Stimulated activated naive CD8-positive, alpha-beta T cell treated with anti-CD3 and anti-CD28 coated beads, Interleukin-15, Interleukin-2, amounts not matched to agents 100 ng/mL and 50 ng/mL, for 24 hours (primary cell): ENCODE data around the gene GPR75.
"Not testable (repeated sequence)": the region's sequence is repeated elsewhere in the genome, so short reads cannot be mapped to it uniquely, and the experiment has no call there.

Experiments
- H3K27ac Mint-ChIP-seq: one replicate; pipeline ENCODE4 v1.8.0; 2021; ENCODE audit warnings: mild to moderate bottlenecking, mixed read lengths
- H3K27me3 Mint-ChIP-seq: one replicate; pipeline ENCODE4 v1.8.0; 2021; ENCODE audit warnings: mixed read lengths
- H3K36me3 Mint-ChIP-seq: one replicate; pipeline ENCODE4 v1.8.0; 2021; ENCODE audit warnings: low read depth, mixed read lengths
- H3K4me1 Mint-ChIP-seq: one replicate; pipeline ENCODE4 v1.8.0; 2021; ENCODE audit warnings: low read depth, mixed read lengths
- H3K4me3 Mint-ChIP-seq: one replicate; pipeline ENCODE4 v1.8.0; 2021; ENCODE audit warnings: mild to moderate bottlenecking, mixed read lengths
- H3K9me3 Mint-ChIP-seq: one replicate; pipeline ENCODE4 v1.8.0; 2021; ENCODE audit warnings: mixed read lengths

The GPR75 gene

DNA sequence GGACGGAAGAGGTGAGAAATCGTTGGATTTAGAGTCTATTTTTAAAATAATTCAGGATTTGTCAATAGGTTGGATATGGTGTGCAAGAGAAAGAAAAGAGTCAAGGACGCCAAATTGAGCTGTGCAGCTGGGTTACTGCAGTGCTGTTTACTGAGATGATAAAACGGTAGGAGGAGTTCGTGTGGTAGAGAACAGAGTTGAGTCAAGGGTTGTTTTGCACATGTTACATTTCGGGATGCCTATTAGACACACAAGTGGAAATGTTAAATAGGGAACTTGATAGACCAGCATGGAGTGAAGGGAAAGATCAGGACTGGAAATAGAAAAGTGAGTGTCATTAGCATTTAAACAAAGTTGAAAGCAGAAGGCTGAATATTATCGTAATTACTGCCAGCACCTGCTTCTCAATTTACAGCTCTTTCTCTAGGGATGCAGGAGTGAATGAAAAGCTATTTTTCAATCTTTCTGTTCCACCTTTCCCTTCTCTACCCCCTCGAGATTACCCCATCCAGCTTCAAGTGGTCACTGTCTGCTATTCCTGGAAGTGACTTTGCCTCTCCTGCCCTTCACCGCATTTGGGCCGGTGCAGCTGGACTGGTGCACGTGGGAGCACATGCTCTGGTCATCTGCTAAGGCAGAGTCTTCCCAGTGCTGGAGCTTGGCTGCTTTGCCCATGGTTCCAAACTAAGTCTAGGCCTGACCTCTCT lies 30.3 kb downstream of the GPR75 start:
- H3K4me3 Mint-ChIP-seq = no peak overlapping the region
- no peak overlapping the region for H3K27ac Mint-ChIP-seq
- no peaks in the 10 kb centered on the region for H3K4me1 Mint-ChIP-seq
- peaks cover 4% of the 10 kb centered on the region for H3K9me3 Mint-ChIP-seq
- peaks cover 23% of the 10 kb centered on the region for H3K36me3 Mint-ChIP-seq
- H3K27me3 Mint-ChIP-seq = no peaks in the 10 kb centered on the region

DNA sequence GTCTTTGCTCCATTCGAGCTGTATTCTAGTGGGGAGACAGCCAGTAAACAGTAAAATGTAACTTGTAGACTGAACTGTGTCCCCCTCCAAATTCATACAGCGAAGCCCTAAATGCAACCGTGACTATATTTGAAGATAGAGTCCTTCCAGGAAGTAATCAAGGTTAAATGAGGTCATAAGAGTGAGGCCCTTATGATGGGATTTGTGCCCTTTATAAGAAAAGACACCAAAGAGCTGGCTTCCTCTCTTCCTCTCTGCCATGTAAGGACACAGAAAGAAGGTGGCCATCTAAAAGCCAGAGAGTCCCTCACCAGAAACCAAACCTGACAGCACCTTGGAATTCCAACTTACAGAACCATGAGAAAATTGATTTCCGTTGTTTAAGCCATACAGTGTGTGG lies 31.4 kb downstream of the GPR75 start:
- Mint-ChIP-seq H3K36me3 (peaks cover 16% of the 10 kb centered on the region), H3K9me3 (peaks cover 4% of the 10 kb centered on the region), H3K27ac (no peak overlapping the region), H3K4me1 (no peaks in the 10 kb centered on the region), H3K4me3 (no peak overlapping the region), H3K27me3 (no peaks in the 10 kb centered on the region)

DNA sequence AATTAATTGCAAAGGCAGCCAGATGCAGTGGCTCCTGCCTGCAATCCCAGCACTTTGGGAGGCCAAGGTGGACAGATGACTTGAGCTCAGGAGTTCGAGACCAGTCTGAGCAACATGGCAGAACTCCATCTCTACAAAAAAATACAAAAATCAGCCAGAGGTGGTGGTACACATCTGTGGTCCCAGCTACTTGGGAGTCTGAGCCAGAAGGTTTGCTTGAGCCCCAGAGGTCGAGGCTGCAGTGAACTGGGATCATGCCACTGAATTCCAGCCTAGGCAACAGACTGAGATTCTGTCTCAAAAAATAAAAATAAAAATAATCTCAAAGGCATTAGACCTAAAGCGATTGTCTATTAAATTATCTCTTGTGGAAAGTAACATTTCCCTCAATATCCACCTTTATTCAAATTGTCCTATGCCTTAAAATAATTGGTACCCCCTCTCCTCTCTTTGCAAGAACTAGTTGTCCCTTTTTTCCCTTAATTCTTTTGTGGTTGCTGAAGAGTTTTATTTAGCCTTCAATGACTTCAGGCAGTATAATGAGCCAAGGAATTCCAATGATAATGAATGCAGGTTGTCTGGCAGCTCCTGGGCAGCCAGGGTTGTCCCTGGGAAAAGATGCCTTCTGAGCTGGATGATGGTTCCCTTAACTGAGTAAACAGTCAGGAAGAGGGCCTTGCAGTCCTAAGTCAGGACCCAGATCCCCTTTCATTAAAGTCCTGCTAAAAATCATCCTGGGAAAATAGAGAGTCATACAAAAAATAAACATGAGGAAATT lies 32.2 kb downstream of the GPR75 start:
- no peaks in the 10 kb centered on the region for H3K4me1 Mint-ChIP-seq
- H3K4me3 Mint-ChIP-seq = no peak overlapping the region
- no peak overlapping the region for H3K27ac Mint-ChIP-seq
- peaks cover 13% of the 10 kb centered on the region for H3K36me3 Mint-ChIP-seq
- H3K9me3 Mint-ChIP-seq = peaks cover 4% of the 10 kb centered on the region
- no peaks in the 10 kb centered on the region for H3K27me3 Mint-ChIP-seq

DNA sequence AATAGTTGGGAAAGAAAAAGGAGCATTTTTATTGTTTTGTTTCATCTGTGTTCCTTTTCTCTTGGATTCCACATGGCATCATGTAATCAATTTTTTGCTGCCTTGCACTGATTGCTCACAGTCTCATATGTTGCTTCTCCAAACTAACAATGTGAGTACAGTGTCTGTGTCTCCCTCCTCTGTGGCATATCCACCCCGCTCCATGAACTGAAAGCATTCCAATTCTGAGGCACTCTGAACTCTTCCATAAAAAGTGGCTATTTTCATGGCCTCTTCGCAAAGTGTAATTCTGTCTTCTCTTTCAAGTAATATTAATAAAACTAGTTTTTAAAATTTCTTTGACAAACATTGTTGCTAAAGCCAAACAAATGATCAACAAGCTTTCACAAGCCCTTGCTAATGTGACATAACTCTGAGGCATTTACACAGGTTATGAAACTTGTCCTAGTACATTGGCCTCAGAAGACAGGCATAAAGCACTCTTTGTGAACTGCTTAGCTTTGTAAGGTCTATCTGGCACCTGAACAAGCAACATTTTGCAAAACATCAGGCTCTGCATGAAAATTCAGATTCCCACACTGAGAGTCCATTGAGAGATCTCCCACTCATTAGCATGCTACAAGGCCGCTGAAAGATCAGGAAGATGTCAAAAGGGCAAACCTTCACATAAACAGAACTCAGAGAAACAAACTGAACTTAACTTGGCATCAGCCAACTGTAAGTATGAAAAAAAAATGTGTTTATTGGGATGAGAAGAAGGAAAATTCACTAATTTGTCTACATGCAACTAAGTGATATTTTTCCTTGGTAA lies 33.0 kb downstream of the GPR75 start:
- H3K27ac Mint-ChIP-seq = no peak overlapping the region
- peaks cover 4% of the 10 kb centered on the region for H3K9me3 Mint-ChIP-seq
- H3K36me3 Mint-ChIP-seq = peaks cover 8% of the 10 kb centered on the region
- no peak overlapping the region for H3K4me3 Mint-ChIP-seq
- H3K27me3 Mint-ChIP-seq = no peaks in the 10 kb centered on the region
- no peaks in the 10 kb centered on the region for H3K4me1 Mint-ChIP-seq

DNA sequence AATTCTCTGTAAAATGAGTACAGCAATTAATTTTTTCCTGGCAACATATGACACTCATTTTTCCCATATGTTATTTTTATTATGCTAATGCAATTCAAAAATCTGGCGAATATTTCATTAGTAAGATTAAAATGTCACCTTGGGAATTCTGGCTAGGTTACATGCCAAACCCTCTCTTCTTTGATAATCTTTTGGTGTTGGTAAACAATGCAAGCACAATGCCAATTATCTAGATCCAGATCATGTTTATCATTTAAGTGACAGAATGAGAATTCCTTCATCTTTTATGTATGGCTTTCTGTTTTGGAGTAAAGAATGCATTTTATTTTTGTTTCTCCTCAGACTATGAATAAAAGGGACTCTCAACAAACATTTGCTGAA lies 33.7 kb downstream of the GPR75 start:
- Mint-ChIP-seq H3K27ac (no peak overlapping the region), H3K27me3 (no peaks in the 10 kb centered on the region), H3K9me3 (peaks cover 4% of the 10 kb centered on the region)

DNA sequence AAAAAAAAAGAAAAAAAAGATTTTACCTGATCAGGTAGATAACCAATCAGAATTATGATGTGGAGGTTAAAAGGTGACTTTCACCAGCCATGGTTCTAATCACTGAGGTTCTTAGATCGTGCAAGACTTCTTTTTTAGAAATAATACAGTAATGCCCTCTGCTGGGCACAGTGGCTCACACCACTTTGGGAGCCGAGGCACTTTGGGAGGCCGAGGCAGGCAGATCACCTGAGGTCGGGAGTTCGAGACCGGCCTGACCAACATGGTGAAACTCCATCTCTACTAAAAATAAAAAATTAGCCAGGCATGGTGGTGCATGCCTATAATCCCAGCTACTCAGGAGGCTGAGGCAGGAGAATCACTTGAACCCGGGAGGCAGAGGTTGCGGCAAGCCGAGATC lies 36.1 kb downstream of the GPR75 start:
- H3K36me3 Mint-ChIP-seq = peaks cover 14% of the 10 kb centered on the region
- H3K27ac Mint-ChIP-seq = not testable (repeated sequence)

More for the DNA sequence above, 33.7 kb downstream of the GPR75 start:
- H3K4me1 Mint-ChIP-seq = no peaks in the 10 kb centered on the region
- H3K4me3 Mint-ChIP-seq = no peak overlapping the region
- H3K36me3 Mint-ChIP-seq = peaks cover 6% of the 10 kb centered on the region

DNA sequence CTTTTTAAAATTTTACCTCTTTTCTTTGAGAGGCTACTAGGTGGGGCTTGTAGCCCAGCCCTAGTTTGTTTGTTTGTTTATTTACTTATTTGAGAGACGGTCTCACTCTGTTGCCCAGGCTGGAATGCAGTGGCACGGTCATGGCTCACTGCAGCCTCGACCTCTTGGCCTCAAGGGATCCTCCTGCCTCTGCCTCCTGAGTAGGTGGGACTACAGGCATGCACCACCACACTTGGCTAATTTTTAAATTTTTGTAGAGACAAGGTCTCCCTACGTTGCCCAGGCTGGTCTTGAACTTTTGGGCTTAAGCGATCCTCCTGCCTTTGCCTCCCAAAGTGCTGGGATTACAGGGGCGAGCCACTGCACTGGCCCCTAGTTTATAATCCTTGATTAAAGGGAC lies 38.0 kb downstream of the GPR75 start:
- no peaks in the 10 kb centered on the region for H3K27me3 Mint-ChIP-seq
- H3K36me3 Mint-ChIP-seq = peaks cover 17% of the 10 kb centered on the region
- H3K4me3 Mint-ChIP-seq = no peak overlapping the region
- H3K4me1 Mint-ChIP-seq = no peaks in the 10 kb centered on the region
- H3K27ac Mint-ChIP-seq = no peak overlapping the region
- no peaks in the 10 kb centered on the region for H3K9me3 Mint-ChIP-seq

More for the DNA sequence above, 36.1 kb downstream of the GPR75 start:
- not testable (repeated sequence) for H3K27me3 Mint-ChIP-seq, H3K9me3 Mint-ChIP-seq, H3K4me1 Mint-ChIP-seq, H3K4me3 Mint-ChIP-seq

DNA sequence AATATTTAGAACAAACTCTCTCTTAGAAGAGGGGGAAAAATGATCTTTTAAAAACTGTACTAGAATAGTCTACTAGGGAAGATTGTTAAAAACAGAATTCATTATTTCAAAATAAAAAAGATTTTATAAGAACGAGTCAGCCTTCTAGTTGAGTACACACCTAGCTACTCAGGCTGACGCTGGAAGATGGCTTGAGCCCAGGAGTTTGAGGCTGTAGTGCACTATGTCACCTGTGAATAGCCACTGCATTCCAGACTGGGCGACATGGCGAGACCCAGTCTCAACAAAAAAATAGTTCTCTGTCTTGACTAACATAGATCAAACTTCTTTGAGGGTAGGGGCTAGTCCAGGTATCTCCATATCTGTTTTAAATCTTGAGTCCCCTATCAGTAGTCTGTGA lies 39.1 kb downstream of the GPR75 start:
- Mint-ChIP-seq H3K27me3 (no peaks in the 10 kb centered on the region), H3K4me3 (no peak overlapping the region), H3K4me1 (no peaks in the 10 kb centered on the region)

DNA sequence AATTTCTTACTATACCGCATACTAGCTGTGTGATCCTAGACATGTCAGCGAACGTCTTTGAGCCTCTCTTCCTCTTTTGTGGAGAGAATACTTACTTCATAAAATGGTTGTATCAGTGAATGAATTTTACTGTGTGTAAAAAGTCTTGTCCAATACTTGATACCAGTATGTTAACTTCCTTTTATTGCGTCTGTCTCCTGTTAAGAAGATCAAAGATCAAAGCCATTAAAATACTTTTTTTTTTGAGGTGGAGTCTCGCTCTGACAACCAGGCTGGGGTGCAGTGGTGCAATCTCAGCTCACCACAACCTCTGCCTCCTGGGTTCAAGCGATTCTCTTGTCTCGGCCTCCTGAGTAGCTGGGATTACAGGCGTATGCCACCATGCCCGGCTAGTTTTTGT lies 39.7 kb downstream of the GPR75 start:
- H3K4me3 Mint-ChIP-seq = no peak overlapping the region
- peaks cover 30% of the 10 kb centered on the region for H3K36me3 Mint-ChIP-seq
- H3K4me1 Mint-ChIP-seq = no peaks in the 10 kb centered on the region
- H3K27me3 Mint-ChIP-seq = no peaks in the 10 kb centered on the region
- H3K27ac Mint-ChIP-seq = no peak overlapping the region
- H3K9me3 Mint-ChIP-seq = no peaks in the 10 kb centered on the region

More for the DNA sequence above, 39.1 kb downstream of the GPR75 start:
- Mint-ChIP-seq H3K27ac (no peak overlapping the region), H3K9me3 (no peaks in the 10 kb centered on the region), H3K36me3 (peaks cover 24% of the 10 kb centered on the region)

DNA sequence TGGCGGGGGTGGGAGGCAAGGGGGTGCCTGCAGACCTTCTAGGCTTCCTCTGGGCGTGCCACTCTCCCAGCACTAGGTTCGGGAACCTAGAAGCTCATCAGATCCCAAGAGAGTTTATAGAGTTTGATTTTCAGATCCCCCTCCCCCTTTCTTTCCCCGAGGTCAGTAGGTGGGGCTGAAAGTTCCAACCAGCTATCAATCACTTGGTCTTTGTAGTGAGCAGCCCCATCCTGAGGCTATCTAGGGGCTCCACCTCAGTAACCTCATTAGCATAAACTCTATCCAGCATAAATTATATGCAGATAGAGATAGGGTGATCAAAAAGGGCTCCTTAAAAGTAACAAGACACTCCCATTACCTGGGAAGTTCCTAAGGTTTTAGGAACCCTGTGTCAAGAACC lies 40.1 kb downstream of the GPR75 start:
- no peak overlapping the region for H3K4me3 Mint-ChIP-seq
- no peak overlapping the region for H3K27ac Mint-ChIP-seq
- no peaks in the 10 kb centered on the region for H3K27me3 Mint-ChIP-seq
- H3K36me3 Mint-ChIP-seq = peaks cover 32% of the 10 kb centered on the region
- no peaks in the 10 kb centered on the region for H3K4me1 Mint-ChIP-seq
- H3K9me3 Mint-ChIP-seq = no peaks in the 10 kb centered on the region

DNA sequence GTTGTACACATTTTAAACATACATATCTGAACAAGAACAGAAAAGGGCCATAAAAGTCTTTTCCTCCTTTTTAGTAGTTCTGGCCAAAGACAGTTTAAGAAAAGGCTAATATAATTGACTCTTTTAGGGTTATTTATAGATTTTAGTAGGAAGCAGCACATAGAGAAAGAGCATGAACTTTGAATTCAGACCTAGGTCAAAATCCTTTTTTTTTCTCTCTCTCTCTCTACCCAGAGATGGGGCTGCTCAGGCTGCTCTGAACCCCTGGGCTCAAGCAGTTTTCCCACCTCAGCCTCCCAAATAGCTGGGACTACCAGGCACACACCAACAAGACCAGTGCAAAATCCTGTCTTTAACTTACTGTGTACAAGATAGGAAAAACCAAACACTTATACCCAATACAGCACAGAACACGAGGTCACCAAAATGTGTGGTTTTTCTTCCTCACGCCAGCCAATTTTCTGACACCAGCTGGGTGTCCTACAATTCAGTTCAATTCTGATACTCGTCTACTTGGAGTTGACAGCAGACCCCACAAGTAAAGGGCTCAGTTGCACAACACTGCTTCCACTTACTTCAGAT lies 40.8 kb downstream of the GPR75 start:
- H3K4me3 Mint-ChIP-seq = no peak overlapping the region

DNA sequence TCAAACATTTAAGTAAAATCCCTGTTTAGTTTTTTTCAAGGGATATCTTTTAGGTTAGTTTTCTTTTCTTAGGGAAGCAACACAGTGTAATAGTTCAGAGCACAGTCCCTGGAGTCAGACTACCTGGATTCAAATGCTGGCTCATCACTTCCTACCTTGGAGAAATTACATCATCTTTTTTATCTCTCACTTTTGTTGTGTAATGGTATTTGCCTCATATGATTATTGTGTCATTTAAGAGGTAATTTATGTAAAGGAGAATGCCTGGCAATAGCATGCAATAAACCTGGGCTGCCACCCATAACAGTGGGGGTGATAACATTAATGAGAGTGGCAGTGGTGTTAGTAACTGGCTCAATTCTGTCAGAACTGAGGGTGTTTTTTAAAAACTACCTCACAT lies 46.6 kb downstream of the GPR75 start:
- Mint-ChIP-seq H3K36me3 (peaks cover 47% of the 10 kb centered on the region), H3K27ac (no peak overlapping the region)

More for the DNA sequence above, 40.8 kb downstream of the GPR75 start:
- Mint-ChIP-seq H3K27ac (no peak overlapping the region), H3K27me3 (no peaks in the 10 kb centered on the region), H3K4me1 (no peaks in the 10 kb centered on the region), H3K9me3 (no peaks in the 10 kb centered on the region), H3K36me3 (peaks cover 35% of the 10 kb centered on the region)

DNA sequence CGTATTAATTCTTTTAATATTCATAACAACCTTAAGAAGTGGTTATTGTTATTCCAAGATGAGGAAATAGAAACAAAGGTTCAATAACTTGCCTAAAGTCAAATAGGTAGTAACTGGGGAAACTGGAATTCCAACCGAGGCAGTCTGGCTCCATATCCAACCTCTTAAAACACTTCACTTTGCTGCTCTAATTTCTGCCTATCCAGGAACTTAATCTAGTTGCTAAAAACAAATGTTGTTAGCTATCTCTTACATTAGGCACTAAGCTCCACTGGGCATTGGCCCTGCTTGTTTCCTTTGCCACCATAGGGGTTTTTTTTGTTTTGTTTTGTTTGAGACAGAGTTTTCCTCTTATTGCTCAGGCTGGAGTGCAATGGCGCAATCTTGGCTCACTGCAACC lies 48.2 kb downstream of the GPR75 start:
- Mint-ChIP-seq H3K4me1 (no peaks in the 10 kb centered on the region), H3K27ac (no peak overlapping the region), H3K9me3 (no peaks in the 10 kb centered on the region), H3K4me3 (no peak overlapping the region), H3K27me3 (no peaks in the 10 kb centered on the region), H3K36me3 (peaks cover 45% of the 10 kb centered on the region)

More for the DNA sequence above, 46.6 kb downstream of the GPR75 start:
- Mint-ChIP-seq H3K9me3 (no peaks in the 10 kb centered on the region), H3K27me3 (no peaks in the 10 kb centered on the region), H3K4me1 (no peaks in the 10 kb centered on the region), H3K4me3 (no peak overlapping the region)
